ENCODE data around the gene NID1.

- no peak for TF ChIP-seq POLR2A (IDR thresholded peaks at IDR 0.05)
- no peak for TF ChIP-seq CTCF (IDR thresholded peaks at IDR 0.05)
These were observed 71.2 kb downstream of the NID1 start for GRCh38 chr1:235993652-235994051.
